Right hindlimb (tissue), 1 donor: ENCODE results near the gene UCHL5.
"Not testable (repeated sequence)": the region's sequence is repeated elsewhere in the genome, so short reads cannot be mapped to it uniquely, and the experiment has no call there.

Experiments
- DNase-seq: peaks from one replicate; pipeline ENCODE4 v3.0.0-alpha.2; 2018

UCHL5 gene

DNA sequence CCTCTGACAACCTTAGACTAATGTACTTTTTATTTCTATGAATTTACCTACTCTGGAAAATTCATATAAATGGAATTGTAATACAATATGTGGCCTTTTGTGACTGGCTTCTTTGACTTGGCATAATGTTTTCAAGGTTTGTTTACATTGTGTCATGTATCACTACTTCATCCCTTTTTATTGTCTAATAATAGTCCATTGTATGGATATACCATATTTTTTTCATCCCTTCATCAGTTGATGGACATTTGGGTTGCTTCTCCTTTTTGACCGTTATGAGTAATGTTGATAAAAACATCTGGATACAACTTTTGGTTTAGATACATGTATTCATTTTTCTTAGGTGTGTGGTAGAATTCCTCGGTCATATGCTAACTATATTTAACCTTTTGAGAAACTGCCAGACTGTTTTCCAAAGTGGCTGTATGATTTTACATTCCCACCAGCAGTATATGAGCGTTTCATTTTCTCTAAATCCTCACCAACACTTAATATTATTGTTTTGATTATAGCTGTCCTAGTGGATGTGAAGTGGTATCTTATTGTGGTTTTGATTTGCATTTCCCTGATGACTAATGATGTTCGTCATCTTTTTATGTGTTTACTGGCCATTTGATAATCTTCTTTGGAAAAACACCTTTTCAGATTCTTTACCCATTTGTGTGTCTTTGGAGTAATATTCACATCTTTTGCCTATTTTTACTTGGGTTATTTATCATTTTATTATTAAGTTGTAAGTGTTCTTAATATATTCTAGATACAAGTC is 3.7 kb upstream of the UCHL5 start:
- no peak for DNase-seq

DNA sequence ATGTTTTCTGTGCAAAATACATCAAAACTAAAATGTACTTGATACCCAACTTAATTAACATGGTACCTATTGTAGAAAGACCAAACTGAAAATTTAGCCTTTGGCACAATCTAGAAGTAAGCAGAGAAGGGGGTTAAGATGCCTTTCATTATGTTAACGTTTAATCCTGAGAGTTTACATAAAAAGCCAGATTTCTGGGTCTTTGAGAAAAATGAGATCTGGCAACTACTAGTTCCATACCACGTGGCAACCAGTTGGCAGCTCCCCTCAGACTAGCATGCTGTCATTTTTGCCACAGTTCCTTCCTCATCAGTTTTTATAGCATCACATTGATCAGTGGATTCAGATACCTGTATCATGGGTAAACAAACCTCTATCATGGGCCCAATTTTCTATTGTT is 1.8 kb upstream of the UCHL5 start:
- DNase-seq: no peak

DNA sequence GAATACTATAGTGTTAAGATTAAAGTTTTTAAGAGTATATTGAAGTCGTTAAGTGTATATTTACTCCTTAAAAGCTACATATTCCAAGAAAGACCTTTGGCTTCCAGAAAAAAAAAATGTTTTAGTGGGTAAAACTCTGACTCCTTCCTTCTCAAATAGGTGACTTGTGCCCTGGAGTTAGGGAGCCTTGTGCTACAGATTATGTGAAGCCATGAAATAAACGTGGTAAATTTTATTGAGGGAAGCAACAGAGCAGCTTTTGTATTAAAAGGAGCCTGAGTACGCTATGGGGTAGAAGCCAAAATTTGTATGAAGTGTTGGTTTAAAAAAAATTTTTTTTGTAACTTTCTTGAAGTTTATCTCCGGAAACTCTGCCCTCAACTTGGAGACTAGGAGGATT is 1.2 kb upstream of the UCHL5 start:
- no peak for DNase-seq

- DNase-seq: no peak
Observed at GRCh38 chr1:193060115-193060403, 899 bp upstream of the UCHL5 start.

DNA sequence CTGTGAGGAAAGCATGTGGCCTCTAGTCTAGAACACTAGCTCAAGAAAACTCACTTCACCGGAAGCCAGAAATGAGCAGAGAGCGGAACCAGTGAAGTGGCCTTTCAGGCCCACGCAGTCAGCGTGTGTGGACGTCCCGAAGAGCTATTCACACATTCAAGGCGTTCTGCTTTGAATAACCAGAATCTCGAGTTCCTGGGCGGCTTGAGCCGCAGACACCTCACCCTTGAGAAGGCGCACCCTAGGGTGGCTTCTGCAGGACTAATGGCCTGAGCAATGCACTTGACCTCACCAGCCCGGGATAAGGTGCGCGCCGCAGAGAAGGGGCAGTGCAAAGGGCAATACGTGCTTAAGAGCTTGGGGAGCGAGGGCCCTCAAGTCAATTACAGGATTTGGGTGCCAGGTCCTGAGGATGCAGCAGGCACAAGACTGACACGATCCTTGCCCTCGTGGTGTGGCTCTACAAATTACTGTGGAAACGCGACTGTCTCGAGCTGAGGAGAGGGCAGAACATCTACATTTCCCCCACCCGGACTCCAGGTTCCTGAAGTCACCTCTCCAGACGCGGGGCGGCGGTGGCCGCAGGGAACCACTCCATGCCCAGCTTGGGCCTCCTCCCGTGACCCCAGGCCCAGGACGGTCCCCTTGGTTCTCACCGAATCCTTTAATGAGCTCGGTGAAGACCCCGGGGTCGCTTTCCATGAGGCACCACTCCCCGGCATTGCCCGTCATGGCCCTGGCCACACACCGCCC is 455 bp downstream of the UCHL5 start:
- peak; percentile 36 for DNase-seq

- DNase-seq: no peak
Observed at GRCh38 chr1:193054169-193054675, 4.9 kb downstream of the UCHL5 start.

- not testable (repeated sequence) for DNase-seq
Observed at GRCh38 chr1:193048913-193049312, 10.2 kb downstream of the UCHL5 start.

DNA sequence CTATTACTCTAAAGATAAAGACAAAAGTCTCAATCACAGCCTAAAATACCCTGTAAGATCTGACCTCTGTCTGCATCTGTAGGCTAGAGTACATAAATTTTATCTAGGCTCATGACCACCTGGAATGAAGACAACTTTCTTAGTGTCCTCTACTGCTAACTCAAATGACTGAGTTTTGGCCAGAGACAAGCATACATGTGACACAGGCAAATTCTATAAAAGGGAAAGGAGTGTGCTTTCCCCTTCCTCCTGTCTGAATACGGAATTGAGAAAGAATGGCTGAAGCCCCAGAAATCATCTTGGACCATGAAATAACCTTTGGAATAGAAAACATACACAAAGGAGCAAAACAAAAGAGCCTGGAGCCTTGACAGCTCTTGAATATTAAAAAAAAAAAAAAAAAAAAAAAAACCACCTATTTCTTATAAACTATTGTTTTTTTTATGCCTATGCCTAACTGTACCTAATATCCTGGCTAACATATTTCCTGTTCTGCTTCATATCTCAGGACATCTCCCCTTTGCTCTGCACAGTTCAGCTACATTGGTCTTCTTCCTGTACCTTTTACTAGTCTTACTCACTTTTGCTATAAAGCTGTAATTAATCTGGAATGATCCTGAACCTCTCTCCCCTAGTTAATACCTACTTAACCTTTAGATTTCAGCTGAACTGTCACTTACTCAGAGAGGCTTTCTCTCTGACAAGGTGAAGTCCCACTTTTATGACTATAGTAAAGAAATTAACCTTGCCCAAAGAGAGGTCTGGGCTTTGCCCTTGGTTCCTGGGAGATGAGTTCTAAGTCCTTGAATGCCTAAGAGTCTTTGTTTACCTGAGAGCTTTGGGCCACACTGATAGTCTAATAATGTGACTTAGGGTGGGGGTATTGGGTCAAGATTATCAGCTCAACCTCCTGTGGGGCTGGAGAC is 16.1 kb downstream of the UCHL5 start:
- no peak for DNase-seq

DNA sequence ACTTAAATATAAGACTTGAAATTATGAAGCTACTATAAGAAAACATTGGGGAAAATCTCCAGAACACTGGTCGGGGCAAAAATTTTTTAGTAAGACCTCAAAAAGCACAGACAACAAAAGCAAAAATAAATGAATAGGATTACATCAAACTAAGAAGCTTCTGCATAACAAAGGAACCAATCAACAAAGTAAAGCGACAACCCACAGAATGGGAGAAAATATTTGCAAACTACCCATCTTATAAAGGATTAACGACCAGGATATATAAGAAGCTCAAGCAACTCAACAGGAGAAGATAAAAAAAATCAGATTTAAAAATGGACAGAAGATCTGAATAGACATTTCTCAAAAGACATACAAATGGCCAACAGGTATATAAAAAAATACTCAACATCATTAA is 19.1 kb downstream of the UCHL5 start:
- DNase-seq: no peak

GRCh38 chr1:193036337-193037047 is 22.7 kb downstream of the UCHL5 start:
- no peak for DNase-seq

GRCh38 chr1:193033610-193034009 is 25.6 kb downstream of the UCHL5 start:
- DNase-seq: no peak

GRCh38 chr1:193032643-193033427 is 26.3 kb downstream of the UCHL5 start:
- not testable (repeated sequence) for DNase-seq

- DNase-seq: no peak
Observed at GRCh38 chr1:193031431-193031830, 27.7 kb downstream of the UCHL5 start.

- DNase-seq: no peak
Observed at GRCh38 chr1:193030280-193030679, 28.9 kb downstream of the UCHL5 start.

GRCh38 chr1:193025218-193025617 is 33.9 kb downstream of the UCHL5 start:
- no peak for DNase-seq

GRCh38 chr1:193019442-193020026 is 39.6 kb downstream of the UCHL5 start:
- DNase-seq: no peak

DNA sequence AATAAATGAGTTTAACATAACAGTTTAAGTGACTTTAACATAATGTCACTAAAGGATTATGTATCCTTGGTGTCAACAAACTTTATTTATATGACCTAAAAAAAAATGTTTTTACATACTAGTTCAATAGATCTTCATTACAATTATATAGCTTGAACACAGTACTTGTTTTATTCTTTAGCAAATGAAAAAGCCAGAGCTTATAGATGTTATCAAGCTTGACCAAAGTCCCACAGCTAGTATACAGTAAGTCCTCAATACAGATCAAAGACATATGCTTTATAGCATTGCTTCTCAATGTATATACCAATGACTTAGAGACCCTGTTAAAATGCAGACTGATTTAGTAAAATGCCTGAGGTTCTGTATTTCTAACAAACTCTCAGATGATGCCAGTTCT is 42.4 kb downstream of the UCHL5 start:
- DNase-seq: no peak

DNA sequence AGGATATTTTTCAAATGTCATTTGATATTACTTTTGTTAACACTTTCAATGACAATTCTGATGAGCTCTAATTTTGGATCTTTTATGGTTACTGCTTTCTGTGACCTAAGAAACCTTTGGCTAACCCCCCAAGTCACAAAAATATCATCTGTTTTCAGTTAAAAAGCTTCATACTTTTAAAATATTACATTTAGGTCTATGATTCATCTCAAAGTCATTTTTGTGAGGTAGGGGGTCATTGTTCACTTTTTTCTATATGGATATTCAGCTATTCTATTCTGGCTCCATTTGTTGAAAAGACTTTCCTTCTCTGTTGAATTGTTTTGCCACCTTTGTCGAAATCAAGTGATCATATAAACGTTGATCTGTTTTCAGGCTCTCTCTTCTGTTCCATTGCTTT is 44.8 kb downstream of the UCHL5 start:
- no peak for DNase-seq

DNA sequence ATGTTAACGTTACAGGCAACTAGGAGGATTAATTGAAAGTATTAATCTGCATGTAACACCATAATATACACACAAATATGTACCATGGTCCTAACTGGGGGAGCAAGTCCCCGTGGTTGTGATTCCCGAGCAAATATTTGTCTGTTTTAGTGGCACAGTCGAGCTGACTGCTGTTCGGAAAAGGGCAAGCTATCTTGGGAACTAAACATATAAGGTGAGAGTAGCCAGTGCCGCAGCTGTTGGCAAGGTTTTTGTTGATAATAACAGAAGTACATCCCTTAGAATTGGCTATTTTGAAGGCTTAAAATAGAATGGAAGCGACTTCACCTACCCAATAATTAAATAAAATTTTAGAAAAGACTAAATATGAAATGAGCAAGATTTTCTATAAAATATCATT is 45.5 kb downstream of the UCHL5 start:
- DNase-seq: no peak

DNA sequence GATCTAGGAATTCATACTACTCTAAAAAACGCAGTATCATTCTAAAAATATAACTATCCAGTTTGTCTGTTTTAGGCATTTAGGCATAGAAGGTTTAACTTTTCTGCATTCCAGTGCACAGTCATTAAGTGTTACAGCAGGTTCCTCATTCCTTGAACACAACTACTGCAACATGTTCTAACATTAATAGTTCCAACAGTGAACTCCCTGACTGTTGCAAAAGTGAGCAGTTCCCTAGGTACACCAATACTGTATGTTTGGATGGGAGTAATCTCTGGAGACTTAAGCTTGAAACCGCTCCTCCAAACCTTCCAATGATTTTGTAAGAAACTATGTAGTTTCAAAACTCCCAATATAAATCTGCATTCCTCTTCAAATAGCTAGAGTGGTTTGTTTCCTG is 46.2 kb downstream of the UCHL5 start:
- DNase-seq: no peak

GRCh38 chr1:193011406-193011805 is 47.8 kb downstream of the UCHL5 start:
- DNase-seq: no peak
